Left ventricle myocardium inferior (tissue), 1 donor: ENCODE results near the gene UQCRFS1. TPM values are rescaled to one million over a fixed set of nuclear protein-coding genes. Genes with fewer than 3 reads are reported as not detected.
A peak's percentile ranks its signal among the peaks of the same experiment; 100 is the strongest.
"Not testable (repeated sequence)": the region's sequence is repeated elsewhere in the genome, so short reads cannot be mapped to it uniquely, and the experiment has no call there.

Experiments used
- DNase-seq: peaks from one replicate; pipeline ENCODE4 v3.0.0-alpha.2; 2020
- H3K27ac ChIP-seq: fragments of 200-600 bp; replicated peaks from 2 replicates; pipeline ENCODE4 v1.8.0; 2021
- H3K27me3 ChIP-seq: fragments of 200-600 bp; 2 replicates; pipeline ENCODE4 v1.8.0; 2021; ENCODE audit warnings: low read depth
- H3K36me3 ChIP-seq: fragments of 200-600 bp; 2 replicates; pipeline ENCODE4 v1.8.0; 2021
- H3K4me1 ChIP-seq: fragments of 200-600 bp; 2 replicates; pipeline ENCODE4 v1.8.0; 2021
- H3K4me3 ChIP-seq: fragments of 200-600 bp; 2 replicates; pipeline ENCODE4 v1.8.0; 2021; ENCODE audit warnings: mild to moderate bottlenecking, moderate library complexity
- H3K9me3 ChIP-seq: fragments of 200-600 bp; replicated peaks from 2 replicates; pipeline ENCODE4 v1.8.0; 2021
- CTCF ChIP-seq: fragments of 200-600 bp; IDR thresholded peaks from 2 replicates; pipeline ENCODE4 v1.8.0; 2021; ENCODE audit warnings: antibody characterized with exemption, mild to moderate bottlenecking, borderline replicate concordance
- intact Hi-C: fragments of 100-400 bp; cut with micrococcal nuclease; formaldehyde crosslinking; loops from one replicate; pipeline ENCODE4 v1.11.0; 2022
- total RNA-seq: library from RNA; stranded (reverse); fragmentation: NEBNext Ultra II Directional; extraction: Animal tissue kit (Norgen Biotek cat#: 25700); gene quantifications from one replicate; pipeline ENCODE4 v1.2.1, GENCODE V29; 2021
- donor health status: DM: no; HTN: yes; CAD: no; lungs with severe emphysema.

Gene UQCRFS1
- total RNA-seq, 1 donor from 2014 or later = 161 TPM

GRCh38 chr19:29214411-29214810, 1.5 kb upstream of the UQCRFS1 start:
- H3K4me1 ChIP-seq = peaks cover 29% of the 10 kb centered on the region
- H3K36me3 ChIP-seq = no peaks in the 10 kb centered on the region
- TF ChIP-seq CTCF = no peak
- no peak overlapping the region for H3K4me3 ChIP-seq
- no peak overlapping the region for H3K27ac ChIP-seq
- DNase-seq = no peak
- H3K9me3 ChIP-seq = no peaks in the 10 kb centered on the region
- intact Hi-C loops = no loop called here
- H3K27me3 ChIP-seq = peaks cover 10% of the 10 kb centered on the region

- peaks cover 6% of the 10 kb centered on the region for H3K36me3 ChIP-seq
- no peaks in the 10 kb centered on the region for H3K9me3 ChIP-seq
- no peak for TF ChIP-seq CTCF
- peaks cover 50% of the 10 kb centered on the region for H3K4me1 ChIP-seq
- H3K27me3 ChIP-seq = no peaks in the 10 kb centered on the region
- DNase-seq = no peak
- intact Hi-C loops = no loop called here
- H3K27ac ChIP-seq = peak overlapping the region; percentile 98
- H3K4me3 ChIP-seq = peak overlapping the region; percentile 98
Observed at GRCh38 chr19:29212356-29212647, 649 bp downstream of the UQCRFS1 start.

DNA sequence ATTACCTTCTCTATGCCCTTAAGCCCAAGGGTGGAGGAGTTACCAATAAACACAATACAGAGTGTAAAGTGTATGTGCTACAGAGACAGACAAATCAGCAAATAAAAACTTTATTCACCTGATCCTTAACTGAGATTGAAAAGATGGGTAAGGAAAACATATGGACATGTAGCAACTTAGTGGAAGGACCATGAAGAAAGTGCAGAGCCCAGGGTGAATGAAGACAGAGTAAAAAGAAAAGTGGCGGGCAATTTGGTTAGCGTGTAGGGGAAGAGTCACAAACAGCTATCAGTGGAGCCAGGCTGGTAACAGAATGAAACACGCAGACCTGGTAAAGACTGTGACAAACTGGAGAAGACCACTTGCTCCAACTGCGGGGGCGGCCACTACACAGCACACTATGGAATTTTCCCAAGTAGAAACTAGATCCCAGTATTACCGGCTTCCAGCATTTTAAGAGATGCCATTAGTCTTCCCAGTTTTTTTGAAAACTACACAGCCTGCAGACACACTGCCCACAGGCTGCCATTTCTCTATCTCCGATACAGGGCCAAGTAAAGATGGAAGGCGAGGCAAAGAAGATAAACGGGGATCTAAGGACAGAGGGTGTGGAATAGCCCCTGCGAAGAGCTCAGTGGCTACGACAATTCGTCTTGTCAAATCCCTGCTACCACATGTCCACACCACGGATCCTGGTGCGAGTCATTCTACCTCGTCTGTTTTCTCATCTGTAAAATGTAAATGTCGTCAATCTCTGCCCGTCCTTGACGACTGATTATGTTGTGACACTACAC, 1.2 kb downstream of the UQCRFS1 start:
- DNase-seq = no peak
- Histone ChIP-seq H3K4me3 (peak overlapping the region; percentile 98), H3K9me3 (no peaks in the 10 kb centered on the region), H3K27me3 (no peaks in the 10 kb centered on the region), H3K27ac (peak overlapping the region; percentile 98), H3K36me3 (peaks cover 11% of the 10 kb centered on the region), H3K4me1 (peaks cover 53% of the 10 kb centered on the region)
- no peak for TF ChIP-seq CTCF
- intact Hi-C loops = no loop called here

GRCh38 chr19:29211041-29211440, 1.9 kb downstream of the UQCRFS1 start:
- Histone ChIP-seq H3K4me1 (peaks cover 60% of the 10 kb centered on the region), H3K27ac (peak overlapping the region; percentile 98), H3K36me3 (peaks cover 18% of the 10 kb centered on the region), H3K4me3 (peak overlapping the region; percentile 98)
- H3K27me3 ChIP-seq, DNase-seq, H3K9me3 ChIP-seq, intact Hi-C loops: not testable (repeated sequence)

DNA sequence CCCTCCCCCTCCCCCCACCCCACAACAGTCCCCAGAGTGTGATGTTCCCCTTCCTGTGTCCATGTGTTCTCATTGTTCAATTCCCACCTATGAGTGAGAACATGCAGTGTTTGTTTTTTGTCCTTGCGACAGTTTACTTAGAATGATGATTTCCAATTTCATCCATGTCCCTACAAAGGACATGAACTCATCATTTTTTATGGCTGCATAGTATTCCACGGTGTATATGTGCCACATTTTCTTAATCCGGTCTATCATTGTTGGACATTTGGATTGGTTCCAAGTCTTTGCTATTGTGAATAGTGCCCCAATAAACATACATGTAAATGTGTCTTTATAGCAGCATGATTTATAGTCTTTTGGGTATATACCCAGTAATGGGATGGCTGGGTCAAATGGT, 2.4 kb downstream of the UQCRFS1 start:
- Histone ChIP-seq H3K4me1 (peaks cover 66% of the 10 kb centered on the region), H3K36me3 (peaks cover 24% of the 10 kb centered on the region)
- intact Hi-C loops, H3K27me3 ChIP-seq, DNase-seq, H3K27ac ChIP-seq, H3K4me3 ChIP-seq, H3K9me3 ChIP-seq: not testable (repeated sequence)

- H3K27ac ChIP-seq, H3K9me3 ChIP-seq, H3K27me3 ChIP-seq, intact Hi-C loops, H3K4me3 ChIP-seq, DNase-seq: not testable (repeated sequence)
- H3K36me3 ChIP-seq = peaks cover 28% of the 10 kb centered on the region
- peaks cover 82% of the 10 kb centered on the region for H3K4me1 ChIP-seq
Observed at GRCh38 chr19:29207403-29208187, 5.4 kb downstream of the UQCRFS1 start.

DNA sequence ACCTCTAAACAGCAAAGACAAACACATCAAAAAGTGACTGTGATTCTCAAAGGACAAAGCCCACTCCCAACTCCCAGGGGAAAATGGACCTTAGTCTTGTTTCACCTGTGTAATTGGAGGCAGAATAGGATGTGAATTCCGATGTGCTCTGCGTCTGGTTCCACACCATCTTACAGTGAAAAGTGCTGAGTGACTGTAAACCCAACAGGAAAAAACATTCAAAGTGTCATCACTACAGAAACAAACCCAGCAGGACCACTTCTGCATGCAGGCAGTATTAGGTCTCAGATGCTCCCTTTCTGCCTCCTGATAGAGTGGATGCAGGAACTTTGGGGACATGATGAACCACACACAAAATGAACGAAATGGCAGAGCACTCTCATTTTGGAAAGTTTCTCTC, 6.5 kb downstream of the UQCRFS1 start:
- Histone ChIP-seq H3K9me3 (no peaks in the 10 kb centered on the region), H3K4me1 (peaks cover 71% of the 10 kb centered on the region), H3K36me3 (peaks cover 28% of the 10 kb centered on the region), H3K4me3 (no peak overlapping the region), H3K27me3 (no peaks in the 10 kb centered on the region), H3K27ac (no peak overlapping the region)
- no peak for DNase-seq
- intact Hi-C loops = no loop called here
- no peak for TF ChIP-seq CTCF
